Endothelial cell of umbilical vein (primary cell): ENCODE measurements around the gene MUL1. TPM values are rescaled to one million over a fixed set of nuclear protein-coding genes. Genes with fewer than 3 reads are reported as not detected.

Source experiments
- BruUV-seq: library from RNA; stranded (reverse); fragments of 400-500 nt; replicated peaks from 2 replicates; lab custom pipeline; 2021; lab: Mats Ljungman, UMichigan
- CTCF ChIA-PET: fragments of 300-600, 350-600 bp; sonication (Branson Sonifier 250); formaldehyde crosslinking; loops from one replicate; lab custom pipeline; 2021; ENCODE audit warnings: antibody characterized with exemption, inconsistent platforms; lab: Charles Lee
- POLR2A ChIA-PET: fragments of 300-600, 350-600 bp; sonication (Branson Sonifier 250); formaldehyde crosslinking; loops from one replicate; lab custom pipeline; 2021; ENCODE audit warnings: antibody characterized with exemption, inconsistent platforms; lab: Charles Lee
- DNase-seq: peaks from one replicate; pipeline ENCODE4 v3.0.0-alpha.2; 2011; ENCODE audit warnings: low read depth, low spot score
- FAIRE-seq: peaks from 2 replicates; lab custom pipeline; 2011; peaks lifted over from hg19 to GRCh38; lab: Jason Lieb, UNC
- H2AFZ ChIP-seq: 2 replicates; pipeline ENCODE4 v1.6.0; 2012; ENCODE audit warnings: low read depth, low read length, control low read depth, inconsistent platforms
- H3K27ac ChIP-seq: 2 replicates; pipeline ENCODE4 v1.5.1; 2011; ENCODE audit warnings: low read depth, mild to moderate bottlenecking, control low read depth, low read length, moderate library complexity; ENCODE audit not compliant: insufficient read depth
- H3K27me3 ChIP-seq, 2 experiments: 2 replicates each; pipeline versions ENCODE4 v1.6.0 to v1.6.1; 2011; ENCODE audit warnings: low read length in 2 of 2, mixed read lengths in 1 of 2; ENCODE audit not compliant: control insufficient read depth in 2 of 2, insufficient read depth in 2 of 2
- H3K36me3 ChIP-seq, 2 experiments: 2 replicates in 1 of 2; 3 replicates in 1 of 2; pipeline ENCODE4 v1.5.1; 2011; ENCODE audit warnings: low read length in 2 of 2, mild to moderate bottlenecking in 1 of 2, moderate library complexity in 1 of 2; ENCODE audit not compliant: control insufficient read depth in 2 of 2, insufficient read depth in 2 of 2; ENCODE audit errors: extremely low read depth in 1 of 2
- H3K4me1 ChIP-seq: 3 replicates; pipeline ENCODE4 v1.5.1; 2011; ENCODE audit warnings: mild to moderate bottlenecking, low read length; ENCODE audit not compliant: control insufficient read depth, insufficient read depth; ENCODE audit errors: extremely low read depth
- H3K4me2 ChIP-seq: 2 replicates; pipeline ENCODE4 v1.6.1; 2011; ENCODE audit warnings: low read length, control low read depth, mixed read lengths; ENCODE audit not compliant: insufficient read depth
- H3K4me3 ChIP-seq, 3 experiments: fragments of 200-600 bp in 1 of 3; sonication (generic), shearing (Covaris generic) in 1 of 3; replicated peaks in 1 of 3; 2 replicates each; pipeline ENCODE4 v1.5.1; 2011 to 2016; ENCODE audit warnings: control low read depth in 3 of 3, low read length in 3 of 3, mild to moderate bottlenecking in 2 of 3, inconsistent platforms in 1 of 3, low read depth in 1 of 3, moderate library complexity in 1 of 3; ENCODE audit not compliant: insufficient read depth in 1 of 3
- H3K79me2 ChIP-seq: 2 replicates; pipeline ENCODE4 v1.6.0; 2012; ENCODE audit warnings: low read length, inconsistent platforms; ENCODE audit not compliant: control insufficient read depth, insufficient read depth
- H3K9ac ChIP-seq: replicated peaks from 2 replicates; pipeline ENCODE3; 2011; ENCODE audit warnings: low read length, control low read depth; ENCODE audit not compliant: insufficient read depth; ENCODE audit errors: extremely low read depth
- H3K9me1 ChIP-seq: replicated peaks from 3 replicates; pipeline ENCODE4 v1.6.0; 2011; ENCODE audit warnings: mild to moderate bottlenecking, low read length; ENCODE audit not compliant: control insufficient read depth, insufficient read depth; ENCODE audit errors: extremely low read depth
- H3K9me3 ChIP-seq: replicated peaks from 2 replicates; pipeline ENCODE4 v1.5.1; 2012; ENCODE audit warnings: low read length, inconsistent platforms; ENCODE audit not compliant: control insufficient read depth, insufficient read depth
- H4K20me1 ChIP-seq: replicated peaks from 2 replicates; pipeline ENCODE3; 2011; ENCODE audit warnings: mild to moderate bottlenecking, low read length; ENCODE audit not compliant: control insufficient read depth, insufficient read depth; ENCODE audit errors: extremely low read depth
- EZH2 ChIP-seq: IDR thresholded peaks from 2 replicates; pipeline ENCODE4 v1.6.1; 2012; ENCODE audit warnings: borderline replicate concordance, low read depth, mild to moderate bottlenecking, moderate library complexity, low read length, inconsistent platforms; ENCODE audit not compliant: severe bottlenecking
- GATA2 ChIP-seq: IDR thresholded peaks from 2 replicates; pipeline ENCODE4 v1.7.0; 2011; ENCODE audit warnings: low read depth, mild to moderate bottlenecking, moderate library complexity, mixed read lengths, low read length; ENCODE audit not compliant: insufficient read length, insufficient read depth
- JUN ChIP-seq: IDR thresholded peaks from 2 replicates; pipeline ENCODE4 v1.6.1; 2011; ENCODE audit warnings: borderline replicate concordance, low read depth; ENCODE audit not compliant: insufficient read length, insufficient read depth
- MYC ChIP-seq: IDR thresholded peaks from one replicate; pipeline ENCODE4 v1.6.1; 2011; ENCODE audit warnings: mild to moderate bottlenecking, low read depth, low read length
- POLR2A ChIP-seq: IDR thresholded peaks from 2 replicates; pipeline ENCODE4 v1.6.1; 2012; ENCODE audit warnings: low read depth, mild to moderate bottlenecking, control low read depth, low read length
- POLR2AphosphoS5 ChIP-seq: IDR thresholded peaks from 2 replicates; pipeline ENCODE4 v1.6.1; 2012; ENCODE audit warnings: low read depth, mild to moderate bottlenecking, control low read depth, low read length, moderate library complexity; ENCODE audit not compliant: insufficient read depth
- dilution Hi-C: fragments of 300-500 bp; cut with MboI; formaldehyde crosslinking; loops from one replicate; pipeline ENCODE4 v1.15.0; 2019; ENCODE audit warnings: low sequenced_read_pairs; ENCODE audit not compliant: extremely low pct_ligation_motif_present
- intact Hi-C: fragments of 100-400 bp; cut with micrococcal nuclease; formaldehyde crosslinking; loops from one replicate; pipeline ENCODE4 v1.10.0; 2022
- polyA plus RNA-seq, 4 experiments: library from polyadenylated mRNA; depleted of rRNA in 3 of 4; stranded (reverse) in 3 of 4; unstranded in 1 of 4; fragments of >200 nt; gene quantifications; 2 replicates each; pipeline versions ENCODE4 v1.2.1 to v1.2.3, GENCODE V29; 2011 to 2012; ENCODE audit warnings: missing spikeins in 1 of 4
- total RNA-seq: library from RNA; stranded (reverse); gene quantifications from 2 replicates; pipeline ENCODE4 v1.2.3, GENCODE V29; 2021
- TF ChIP-seq, protein P1 (sequence below): IDR thresholded peaks from 2 replicates; pipeline ENCODE4 v1.6.1; 2011; ENCODE audit not compliant: insufficient read depth, insufficient read length
- TF ChIP-seq, protein P2 (sequence below), 2 donors: IDR thresholded peaks; 1 replicate in 1 of 2; 2 replicates in 1 of 2; pipeline ENCODE4 v1.5.1; 2011; ENCODE audit warnings: low read length in 2 of 2, mild to moderate bottlenecking in 2 of 2, moderate library complexity in 2 of 2, control low read depth in 1 of 2, inconsistent platforms in 1 of 2, low read depth in 1 of 2; ENCODE audit not compliant: insufficient read depth in 1 of 2; ENCODE audit errors: extremely low read depth in 1 of 2

The MUL1 gene
- total and polyA plus RNA-seq, 2 donors (not counting 3 experiments of a cell fraction or from before 2014, with no cell fraction given), result 28.3 to 29.5 TPM

DNA sequence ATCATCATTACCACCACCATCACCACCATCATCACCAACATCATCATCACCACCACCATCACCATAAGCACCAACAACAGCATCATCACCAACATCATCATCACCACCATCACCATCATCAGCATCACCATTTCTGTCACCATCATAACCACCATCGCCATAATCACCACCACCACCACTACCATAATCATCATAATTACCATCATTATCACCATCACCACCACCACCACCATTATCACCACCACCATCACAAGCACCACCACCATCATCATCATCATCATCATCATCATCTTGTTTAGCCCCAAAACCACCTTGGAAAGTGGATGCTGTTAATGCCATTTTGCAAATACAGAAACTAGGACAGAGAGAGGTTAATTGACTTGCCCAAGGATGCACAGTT lies 44.4 kb downstream of the MUL1 start:
- dilution Hi-C loops, result no loop called here
- POLR2A ChIA-PET, result no interaction called here
- no peak for FAIRE-seq
- Histone ChIP-seq H3K4me2 (no peak overlapping the region), H3K36me3 (no peaks in the 10 kb centered on the region), H3K27ac (no peak overlapping the region), H3K9me3 (no peaks in the 10 kb centered on the region), H2AFZ (no peak overlapping the region), H3K4me3 (no peak overlapping the region), H4K20me1 (no peaks in the 10 kb centered on the region), H3K79me2 (no peaks in the 10 kb centered on the region), H3K9me1 (no peaks in the 10 kb centered on the region), H3K4me1 (no peaks in the 10 kb centered on the region), H3K27me3 (peaks cover 0 to 2% of the 10 kb centered on the region in 2 experiments), H3K9ac (no peak overlapping the region)
- BruUV-seq, result no TSS peak
- intact Hi-C loops, result no loop called here
- DNase-seq, result no peak
- CTCF ChIA-PET, result no interaction called here
- TF ChIP-seq GATA2, result no peak
- TF ChIP-seq EZH2, result no peak
- TF ChIP-seq, protein P1, sequence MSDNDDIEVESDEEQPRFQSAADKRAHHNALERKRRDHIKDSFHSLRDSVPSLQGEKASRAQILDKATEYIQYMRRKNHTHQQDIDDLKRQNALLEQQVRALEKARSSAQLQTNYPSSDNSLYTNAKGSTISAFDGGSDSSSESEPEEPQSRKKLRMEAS, result no peak
- TF ChIP-seq JUN, result no peak
- TF ChIP-seq, protein P2, sequence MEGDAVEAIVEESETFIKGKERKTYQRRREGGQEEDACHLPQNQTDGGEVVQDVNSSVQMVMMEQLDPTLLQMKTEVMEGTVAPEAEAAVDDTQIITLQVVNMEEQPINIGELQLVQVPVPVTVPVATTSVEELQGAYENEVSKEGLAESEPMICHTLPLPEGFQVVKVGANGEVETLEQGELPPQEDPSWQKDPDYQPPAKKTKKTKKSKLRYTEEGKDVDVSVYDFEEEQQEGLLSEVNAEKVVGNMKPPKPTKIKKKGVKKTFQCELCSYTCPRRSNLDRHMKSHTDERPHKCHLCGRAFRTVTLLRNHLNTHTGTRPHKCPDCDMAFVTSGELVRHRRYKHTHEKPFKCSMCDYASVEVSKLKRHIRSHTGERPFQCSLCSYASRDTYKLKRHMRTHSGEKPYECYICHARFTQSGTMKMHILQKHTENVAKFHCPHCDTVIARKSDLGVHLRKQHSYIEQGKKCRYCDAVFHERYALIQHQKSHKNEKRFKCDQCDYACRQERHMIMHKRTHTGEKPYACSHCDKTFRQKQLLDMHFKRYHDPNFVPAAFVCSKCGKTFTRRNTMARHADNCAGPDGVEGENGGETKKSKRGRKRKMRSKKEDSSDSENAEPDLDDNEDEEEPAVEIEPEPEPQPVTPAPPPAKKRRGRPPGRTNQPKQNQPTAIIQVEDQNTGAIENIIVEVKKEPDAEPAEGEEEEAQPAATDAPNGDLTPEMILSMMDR (IDR thresholded peaks at IDR 0.05; ENCODE audit: extremely low read depth in 1 of 2, insufficient read depth in 1 of 2, low read depth in 1 of 2, low read length in 2 of 2), result no peak
- no peak for TF ChIP-seq POLR2AphosphoS5
- TF ChIP-seq POLR2A, result no peak
- no peak for TF ChIP-seq MYC
